Activated T-cell treated with anti-CD3 and anti-CD28 coated beads for 4 hours (primary cell): ENCODE data around the gene ELP4.

Experiments
- DNase-seq: peaks from one replicate; pipeline ENCODE4 v3.0.0-alpha.2; 2020

The ELP4 gene

GRCh38 chr11:31783252-31783651, 273.7 kb downstream of the ELP4 start:
- DNase-seq: no peak

GRCh38 chr11:31784611-31785010, 275.0 kb downstream of the ELP4 start:
- no peak for DNase-seq

GRCh38 chr11:31786996-31787685, 277.6 kb downstream of the ELP4 start:
- no peak for DNase-seq

GRCh38 chr11:31788085-31788484, 278.5 kb downstream of the ELP4 start:
- no peak for DNase-seq

- no peak for DNase-seq
These were observed 281.1 kb downstream of the ELP4 start for GRCh38 chr11:31790649-31791048.

GRCh38 chr11:31792036-31792435, 282.5 kb downstream of the ELP4 start:
- no peak for DNase-seq

GRCh38 chr11:31792456-31792855, 282.9 kb downstream of the ELP4 start:
- no peak for DNase-seq

- DNase-seq: no peak
These were observed 283.7 kb downstream of the ELP4 start for GRCh38 chr11:31793264-31793663.

GRCh38 chr11:31794548-31794947, 285.0 kb downstream of the ELP4 start:
- DNase-seq: no peak

GRCh38 chr11:31795706-31796498, 286.3 kb downstream of the ELP4 start:
- no peak for DNase-seq

- no peak for DNase-seq
These were observed 287.1 kb downstream of the ELP4 start for GRCh38 chr11:31796499-31797189.

- DNase-seq: no peak
These were observed 287.9 kb downstream of the ELP4 start for GRCh38 chr11:31797190-31798056.

GRCh38 chr11:31798057-31798553, 288.5 kb downstream of the ELP4 start:
- no peak for DNase-seq

- DNase-seq: no peak
These were observed 289.2 kb downstream of the ELP4 start for GRCh38 chr11:31798554-31799434.

GRCh38 chr11:31799435-31800397, 290.1 kb downstream of the ELP4 start:
- DNase-seq: no peak

- no peak for DNase-seq
These were observed 291.1 kb downstream of the ELP4 start for GRCh38 chr11:31800398-31801265.

GRCh38 chr11:31801298-31801702, 291.7 kb downstream of the ELP4 start:
- DNase-seq: no peak

GRCh38 chr11:31802000-31802551, 292.5 kb downstream of the ELP4 start:
- DNase-seq: no peak

GRCh38 chr11:31802609-31802989, 293.0 kb downstream of the ELP4 start:
- no peak for DNase-seq
